ENCODE data around the gene MT1H.

DNA sequence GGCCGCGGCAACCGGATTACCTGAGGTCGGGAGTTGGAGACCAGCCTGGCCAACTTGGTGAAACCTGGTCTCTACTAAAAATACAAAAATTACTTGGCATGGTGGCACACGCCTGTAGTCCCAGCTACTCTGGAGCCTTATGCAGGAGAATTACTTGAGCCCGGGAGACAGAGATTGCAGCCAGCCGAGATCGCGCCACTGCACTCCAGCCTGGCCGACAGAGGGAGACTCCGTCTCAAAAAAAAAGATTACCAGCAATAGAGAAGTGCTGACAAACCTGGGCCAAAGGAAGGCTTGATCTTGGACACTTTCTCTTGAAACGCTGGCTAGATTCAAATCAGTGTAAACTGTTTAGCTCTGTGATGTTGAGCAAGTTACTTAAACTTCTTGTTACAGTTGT, 4.3 kb downstream of the MT1H start:
- TF ChIP-seq, protein P1, sequence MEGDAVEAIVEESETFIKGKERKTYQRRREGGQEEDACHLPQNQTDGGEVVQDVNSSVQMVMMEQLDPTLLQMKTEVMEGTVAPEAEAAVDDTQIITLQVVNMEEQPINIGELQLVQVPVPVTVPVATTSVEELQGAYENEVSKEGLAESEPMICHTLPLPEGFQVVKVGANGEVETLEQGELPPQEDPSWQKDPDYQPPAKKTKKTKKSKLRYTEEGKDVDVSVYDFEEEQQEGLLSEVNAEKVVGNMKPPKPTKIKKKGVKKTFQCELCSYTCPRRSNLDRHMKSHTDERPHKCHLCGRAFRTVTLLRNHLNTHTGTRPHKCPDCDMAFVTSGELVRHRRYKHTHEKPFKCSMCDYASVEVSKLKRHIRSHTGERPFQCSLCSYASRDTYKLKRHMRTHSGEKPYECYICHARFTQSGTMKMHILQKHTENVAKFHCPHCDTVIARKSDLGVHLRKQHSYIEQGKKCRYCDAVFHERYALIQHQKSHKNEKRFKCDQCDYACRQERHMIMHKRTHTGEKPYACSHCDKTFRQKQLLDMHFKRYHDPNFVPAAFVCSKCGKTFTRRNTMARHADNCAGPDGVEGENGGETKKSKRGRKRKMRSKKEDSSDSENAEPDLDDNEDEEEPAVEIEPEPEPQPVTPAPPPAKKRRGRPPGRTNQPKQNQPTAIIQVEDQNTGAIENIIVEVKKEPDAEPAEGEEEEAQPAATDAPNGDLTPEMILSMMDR (IDR thresholded peaks at IDR 0.05; ENCODE audit: low read length), result peak; percentile 67
- no peak for TF ChIP-seq EZH2 (IDR thresholded peaks at IDR 0.05; ENCODE audit: borderline replicate concordance, low read length)
